Prostate gland (tissue), 2 donors: ENCODE measurements around the gene CLASP1. TPM values are rescaled to one million over a fixed set of nuclear protein-coding genes. Genes with fewer than 3 reads are reported as not detected.
A peak's percentile ranks its signal among the peaks of the same experiment; 100 is the strongest.

Experiments
- DNase-seq: peaks from one replicate; pipeline ENCODE4 v3.0.0-alpha.2; 2019; ENCODE audit warnings: low spot score
- H3K27ac ChIP-seq, 2 donors: fragments of 200-600 bp; sonication (generic); 2 replicates each; pipeline ENCODE4 v1.5.1; 2017 to 2019
- H3K27me3 ChIP-seq: fragments of 200-600 bp; sonication (generic); replicated peaks from 2 replicates; pipeline ENCODE4 v1.5.1; 2019; ENCODE audit not compliant: insufficient read depth
- H3K36me3 ChIP-seq, 2 donors: fragments of 200-600 bp; sonication (generic); 1 replicate in 1 of 2; 2 replicates in 1 of 2; pipeline versions ENCODE4 v1.5.1 to v1.8.1; 2017 to 2019
- H3K4me1 ChIP-seq: fragments of 200-600 bp; sonication (generic); replicated peaks from 2 replicates; pipeline ENCODE4 v1.5.1; 2019
- H3K4me3 ChIP-seq, 2 donors: fragments of 200-600 bp; sonication (generic); 2 replicates each; pipeline ENCODE4 v1.5.1; 2017 to 2019
- H3K9me3 ChIP-seq: fragments of 200-600 bp; sonication (generic); 2 replicates; pipeline ENCODE4 v1.5.1; 2017
- CTCF ChIP-seq, 4 experiments: fragments of 200-600 bp in 2 of 4; fragments of 450-650 bp in 2 of 4; sonication (generic) in 2 of 4; IDR thresholded peaks; 1 replicate in 3 of 4; 2 replicates in 1 of 4; pipeline ENCODE4 v1.5.1; 2016 to 2019; ENCODE audit warnings: antibody characterized with exemption in 4 of 4, mild to moderate bottlenecking in 2 of 4, moderate library complexity in 2 of 4
- POLR2A ChIP-seq: fragments of 450-650 bp; IDR thresholded peaks from one replicate; pipeline ENCODE4 v1.6.1; 2016; ENCODE audit warnings: antibody characterized with exemption, mild to moderate bottlenecking
- POLR2AphosphoS5 ChIP-seq: sonication (generic); formaldehyde crosslinking; IDR thresholded peaks from one replicate; pipeline ENCODE4 v1.6.1; 2017; ENCODE audit warnings: antibody characterized with exemption
- WGBS: methylation state at CpG from one replicate; pipeline ENCODE4 v1.1.5; 2018; 5-methylcytosine and 5-hydroxymethylcytosine counted together
- intact Hi-C: fragments of 100-400 bp; cut with DNase I; formaldehyde crosslinking; loops from one replicate; pipeline ENCODE4 v1.14.2; 2022
- total RNA-seq, 2 donors: library from RNA; depleted of rRNA; stranded (reverse); fragments of >200 nt; gene quantifications; one replicate each; pipeline ENCODE4 v1.1.0, GENCODE V29; 2016

CLASP1 gene
- total RNA-seq, 2 donors from 2014 or later = 44.4 to 90.2 TPM

- Histone ChIP-seq H3K27ac (peak overlapping the region; percentile 67 to 76), H3K27me3 (no peaks in the 10 kb centered on the region), H3K4me1 (peaks cover 1% of the 10 kb centered on the region), H3K9me3 (no peaks in the 10 kb centered on the region), H3K4me3 (no peak overlapping the region), H3K36me3 (peaks cover 0 to 7% of the 10 kb centered on the region in 2 donors)
- intact Hi-C loops = loop anchor here (2.0 kb wide), 1 partner anchor 261 kb away; no protein-coding TSS in a partner anchor
- TF ChIP-seq POLR2A = no peak
- TF ChIP-seq CTCF (IDR thresholded peaks at IDR 0.05) = peak; percentile 52 to 80 (median 76)
- TF ChIP-seq POLR2AphosphoS5 = peak; percentile 71
- 43% methylated on average over 9 of the region's 9 CpGs for WGBS
- DNase-seq = peak; percentile 74
Observed at GRCh38 chr2:121356058-121356640, 293.1 kb downstream of the CLASP1 start.

- TF ChIP-seq POLR2AphosphoS5 (peak; percentile 60), CTCF (IDR thresholded peaks at IDR 0.05) (no peak), POLR2A (no peak)
- Histone ChIP-seq H3K4me1 (no peaks in the 10 kb centered on the region), H3K9me3 (no peaks in the 10 kb centered on the region), H3K36me3 (peaks cover 0 to 7% of the 10 kb centered on the region in 2 donors), H3K4me3 (no peak overlapping the region), H3K27ac (peak overlapping the region; percentile 67 to 76), H3K27me3 (no peaks in the 10 kb centered on the region)
- intact Hi-C loops = no loop called here
- WGBS = 25% methylated on average over 1 of the region's 1 CpG
- peak; percentile 78 for DNase-seq
Observed at GRCh38 chr2:121355488-121355887, 293.8 kb downstream of the CLASP1 start.

- Histone ChIP-seq H3K9me3 (no peaks in the 10 kb centered on the region), H3K27me3 (no peaks in the 10 kb centered on the region), H3K4me1 (no peaks in the 10 kb centered on the region), H3K27ac (no peak overlapping the region), H3K4me3 (no peak overlapping the region), H3K36me3 (peaks cover 0 to 11% of the 10 kb centered on the region in 2 donors)
- intact Hi-C loops = no loop called here
- no peak for TF ChIP-seq CTCF (IDR thresholded peaks at IDR 0.05)
- no peak for TF ChIP-seq POLR2AphosphoS5
- TF ChIP-seq POLR2A = no peak
- WGBS = 94% methylated on average over 17 of the region's 17 CpGs
- DNase-seq = no peak
Observed at GRCh38 chr2:121351521-121352318, 297.5 kb downstream of the CLASP1 start.

GRCh38 chr2:121350890-121351289 is 298.4 kb downstream of the CLASP1 start:
- Histone ChIP-seq H3K9me3 (no peaks in the 10 kb centered on the region), H3K27ac (no peak overlapping the region), H3K27me3 (no peaks in the 10 kb centered on the region), H3K36me3 (peaks cover 0 to 11% of the 10 kb centered on the region in 2 donors), H3K4me1 (no peaks in the 10 kb centered on the region), H3K4me3 (no peak overlapping the region)
- TF ChIP-seq POLR2AphosphoS5 (no peak), POLR2A (no peak)
- intact Hi-C loops = no loop called here
- DNase-seq = no peak
- WGBS = 89% methylated on average over 6 of the region's 6 CpGs

GRCh38 chr2:121350402-121350775 is 298.9 kb downstream of the CLASP1 start:
- WGBS = 89% methylated on average over 4 of the region's 4 CpGs
- Histone ChIP-seq H3K27me3 (no peaks in the 10 kb centered on the region), H3K4me1 (no peaks in the 10 kb centered on the region), H3K9me3 (no peaks in the 10 kb centered on the region), H3K27ac (no peak overlapping the region), H3K36me3 (peaks cover 0 to 11% of the 10 kb centered on the region in 2 donors), H3K4me3 (no peak overlapping the region)
- TF ChIP-seq CTCF (IDR thresholded peaks at IDR 0.05) = no peak
- no peak for TF ChIP-seq POLR2A
- TF ChIP-seq POLR2AphosphoS5 = no peak
- intact Hi-C loops = no loop called here
- no peak for DNase-seq
